Astrocyte (in vitro differentiated cells and primary cell): ENCODE results near the gene TFRC. TPM values are rescaled to one million over a fixed set of nuclear protein-coding genes. Genes with fewer than 3 reads are reported as not detected.
A peak's percentile ranks its signal among the peaks of the same experiment; 100 is the strongest.
"Not testable (repeated sequence)": the region's sequence is repeated elsewhere in the genome, so short reads cannot be mapped to it uniquely, and the experiment has no call there.

ENCODE experiments used
- DNase-seq: peaks from one replicate; pipeline ENCODE4 v3.0.0-alpha.2; 2010; ENCODE audit warnings: low read depth
- FAIRE-seq: peaks from 2 replicates; lab custom pipeline; 2011; peaks lifted over from hg19 to GRCh38; lab: Jason Lieb, UNC
- H2AFZ ChIP-seq: 2 replicates; pipeline ENCODE4 v1.6.0; 2012; ENCODE audit warnings: low read depth, low read length, inconsistent platforms
- H3K27ac ChIP-seq: 2 replicates; pipeline ENCODE4 v1.5.1; 2011; ENCODE audit warnings: low read depth, low read length, inconsistent platforms
- H3K27me3 ChIP-seq: 2 replicates; pipeline ENCODE4 v1.6.0; 2011; ENCODE audit warnings: low read length, inconsistent platforms; ENCODE audit not compliant: insufficient read depth
- H3K36me3 ChIP-seq: 2 replicates; pipeline ENCODE4 v1.5.1; 2011; ENCODE audit warnings: low read length, inconsistent platforms; ENCODE audit not compliant: insufficient read depth
- H3K4me1 ChIP-seq: 2 replicates; pipeline ENCODE4 v1.5.1; 2011; ENCODE audit warnings: low read length, inconsistent platforms; ENCODE audit not compliant: insufficient read depth
- H3K4me2 ChIP-seq: 2 replicates; pipeline ENCODE4 v1.6.0; 2012; ENCODE audit warnings: low read length, inconsistent platforms
- H3K4me3 ChIP-seq: 2 replicates; pipeline ENCODE4 v1.5.1; 2011; ENCODE audit warnings: low read depth, mild to moderate bottlenecking, low read length, inconsistent platforms; ENCODE audit not compliant: insufficient read depth
- H3K79me2 ChIP-seq: 2 replicates; pipeline ENCODE4 v1.6.0; 2012; ENCODE audit warnings: mild to moderate bottlenecking, low read length, inconsistent platforms; ENCODE audit not compliant: insufficient read depth
- H3K9ac ChIP-seq: 2 replicates; pipeline ENCODE4 v1.6.0; 2012; ENCODE audit warnings: mild to moderate bottlenecking, low read length, inconsistent platforms
- H3K9me3 ChIP-seq: 2 replicates; pipeline ENCODE4 v1.5.1; 2012; ENCODE audit warnings: low read depth, mild to moderate bottlenecking, low read length, inconsistent platforms; ENCODE audit not compliant: insufficient read depth
- H4K20me1 ChIP-seq: 2 replicates; pipeline ENCODE4 v1.6.0; 2012; ENCODE audit warnings: low read length, inconsistent platforms; ENCODE audit not compliant: insufficient read depth
- H3K27ac Mint-ChIP-seq: one replicate; pipeline ENCODE4 v1.8.0; 2021; ENCODE audit warnings: mild to moderate bottlenecking, mixed read lengths; ENCODE audit not compliant: unreplicated experiment
- H3K27me3 Mint-ChIP-seq: one replicate; pipeline ENCODE4 v1.8.0; 2021; ENCODE audit warnings: low read depth, mixed read lengths; ENCODE audit not compliant: unreplicated experiment
- H3K36me3 Mint-ChIP-seq: one replicate; pipeline ENCODE4 v1.8.0; 2021; ENCODE audit warnings: low read depth, mixed read lengths; ENCODE audit not compliant: unreplicated experiment
- H3K4me1 Mint-ChIP-seq: one replicate; pipeline ENCODE4 v1.8.0; 2021; ENCODE audit warnings: low read depth, mixed read lengths; ENCODE audit not compliant: unreplicated experiment
- H3K4me3 Mint-ChIP-seq: one replicate; pipeline ENCODE4 v1.8.0; 2021; ENCODE audit warnings: mild to moderate bottlenecking, moderate library complexity, mixed read lengths; ENCODE audit not compliant: unreplicated experiment
- H3K9me3 Mint-ChIP-seq: one replicate; pipeline ENCODE4 v1.8.0; 2021; ENCODE audit warnings: mild to moderate bottlenecking, mixed read lengths; ENCODE audit not compliant: unreplicated experiment
- CTCF ChIP-seq: IDR thresholded peaks from 2 replicates; pipeline ENCODE4 v1.5.1; 2011; ENCODE audit warnings: low read depth, mild to moderate bottlenecking, inconsistent platforms, low read length, moderate library complexity; ENCODE audit not compliant: insufficient read depth
- EZH2 ChIP-seq: IDR thresholded peaks from 2 replicates; pipeline ENCODE4 v1.6.1; 2012; ENCODE audit warnings: mild to moderate bottlenecking, low read length, inconsistent platforms; ENCODE audit not compliant: insufficient read depth
- total RNA-seq: library from RNA; stranded (reverse); gene quantifications from 2 replicates; pipeline ENCODE4 v1.2.1, GENCODE V29; 2021

The TFRC gene
- total RNA-seq, 1 donor from 2014 or later, result 98.4 TPM

- peaks cover 3% of the 10 kb centered on the region for H3K4me1 ChIP-seq
- Mint-ChIP-seq H3K9me3 (no peaks in the 10 kb centered on the region), H3K4me3 (no peak overlapping the region), H3K27ac (peak overlapping the region; percentile 90), H3K36me3 (peaks cover 16% of the 10 kb centered on the region), H3K4me1 (peaks cover 11% of the 10 kb centered on the region), H3K27me3 (no peaks in the 10 kb centered on the region)
- peak overlapping the region; percentile 30 for H3K27ac ChIP-seq
- H3K4me3 ChIP-seq, result no peak overlapping the region
- no peak for FAIRE-seq
- no peak overlapping the region for H2AFZ ChIP-seq
- no peaks in the 10 kb centered on the region for H3K9me3 ChIP-seq
- H3K36me3 ChIP-seq, result peaks cover 47% of the 10 kb centered on the region
- no peaks in the 10 kb centered on the region for H4K20me1 ChIP-seq
- no peak overlapping the region for H3K4me2 ChIP-seq
- H3K79me2 ChIP-seq, result no peaks in the 10 kb centered on the region
- TF ChIP-seq EZH2, result no peak
- no peak for TF ChIP-seq CTCF
- peak; percentile 31 for DNase-seq
- H3K9ac ChIP-seq, result peak overlapping the region; percentile 23
- H3K27me3 ChIP-seq, result no peaks in the 10 kb centered on the region
Measured at GRCh38 chr3:196063049-196063448, 18.8 kb downstream of the TFRC start.

GRCh38 chr3:196060834-196061233 lies 21.1 kb downstream of the TFRC start:
- Mint-ChIP-seq H3K27me3 (no peaks in the 10 kb centered on the region), H3K4me3 (no peak overlapping the region), H3K36me3 (peaks cover 14% of the 10 kb centered on the region), H3K27ac (no peak overlapping the region), H3K4me1 (peaks cover 11% of the 10 kb centered on the region), H3K9me3 (no peaks in the 10 kb centered on the region)
- TF ChIP-seq EZH2 (no peak), CTCF (no peak)
- H3K4me2 ChIP-seq, result no peak overlapping the region
- peaks cover under 1% of the 10 kb centered on the region for H4K20me1 ChIP-seq
- FAIRE-seq (no peak), DNase-seq (no peak)
- no peak overlapping the region for H3K9ac ChIP-seq
- H3K36me3 ChIP-seq, result peaks cover 40% of the 10 kb centered on the region
- no peak overlapping the region for H3K27ac ChIP-seq
- no peak overlapping the region for H3K4me3 ChIP-seq
- H3K79me2 ChIP-seq, result no peaks in the 10 kb centered on the region
- no peak overlapping the region for H2AFZ ChIP-seq
- H3K4me1 ChIP-seq, result peaks cover 3% of the 10 kb centered on the region
- no peaks in the 10 kb centered on the region for H3K9me3 ChIP-seq
- H3K27me3 ChIP-seq, result no peaks in the 10 kb centered on the region

GRCh38 chr3:196057760-196058331 lies 24.0 kb downstream of the TFRC start:
- no peaks in the 10 kb centered on the region for H3K9me3 Mint-ChIP-seq
- H3K27ac Mint-ChIP-seq, result no peak overlapping the region
- no peak overlapping the region for H3K4me3 Mint-ChIP-seq
- DNase-seq, result no peak
- H3K4me2 ChIP-seq, result no peak overlapping the region
- H3K27me3 Mint-ChIP-seq, result no peaks in the 10 kb centered on the region
- no peaks in the 10 kb centered on the region for H3K79me2 ChIP-seq
- H3K36me3 ChIP-seq, result peaks cover 44% of the 10 kb centered on the region
- no peak overlapping the region for H3K9ac ChIP-seq
- H3K4me1 ChIP-seq, result no peaks in the 10 kb centered on the region
- H2AFZ ChIP-seq, result no peak overlapping the region
- H3K27ac ChIP-seq, result no peak overlapping the region
- TF ChIP-seq CTCF (no peak), EZH2 (no peak)
- H3K4me3 ChIP-seq, result no peak overlapping the region
- H3K9me3 ChIP-seq, result no peaks in the 10 kb centered on the region
- H4K20me1 ChIP-seq, result peaks cover 5% of the 10 kb centered on the region
- FAIRE-seq, result no peak
- no peaks in the 10 kb centered on the region for H3K4me1 Mint-ChIP-seq
- peaks cover 24% of the 10 kb centered on the region for H3K36me3 Mint-ChIP-seq
- H3K27me3 ChIP-seq, result no peaks in the 10 kb centered on the region

DNA sequence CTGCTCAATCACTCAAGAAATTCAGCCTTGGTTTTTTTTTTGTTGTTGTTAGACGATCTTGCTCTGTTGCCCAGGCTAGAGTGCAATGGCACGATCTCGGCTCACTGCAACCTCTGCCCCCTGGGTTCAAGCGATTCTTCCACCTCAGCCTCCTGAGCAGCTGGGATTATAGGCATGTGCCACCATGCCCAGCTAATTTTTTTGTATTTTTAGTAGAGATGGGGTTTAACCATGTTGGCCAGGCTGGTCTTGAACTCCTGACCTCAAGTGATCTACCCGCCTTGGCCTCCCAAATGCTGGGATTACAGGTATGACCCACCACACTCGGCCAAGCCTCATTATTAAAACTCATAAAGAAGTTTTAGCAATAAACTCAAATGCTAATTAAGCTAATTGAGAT lies 25.5 kb downstream of the TFRC start:
- peaks cover 27% of the 10 kb centered on the region for H3K36me3 Mint-ChIP-seq
- H3K4me1 Mint-ChIP-seq, H3K9ac ChIP-seq, H3K79me2 ChIP-seq, H4K20me1 ChIP-seq, FAIRE-seq, DNase-seq, H3K4me3 Mint-ChIP-seq, H3K27ac ChIP-seq, H3K27me3 Mint-ChIP-seq, H3K4me2 ChIP-seq, H2AFZ ChIP-seq, H3K27me3 ChIP-seq, H3K4me3 ChIP-seq, H3K27ac Mint-ChIP-seq, H3K4me1 ChIP-seq, H3K9me3 Mint-ChIP-seq, H3K9me3 ChIP-seq: not testable (repeated sequence)
- H3K36me3 ChIP-seq, result peaks cover 42% of the 10 kb centered on the region
